Stomach (tissue), 9 donors: Measurements from ENCODE around the gene LAMB4. TPM values are rescaled to one million over a fixed set of nuclear protein-coding genes. Genes with fewer than 3 reads are reported as not detected.

Experiments
- DNase-seq, 2 donors: peaks; one replicate each; pipeline versions ENCODE4 v3.0.0 to v3.0.0-alpha.2; 2013 to 2019
- H3K27ac ChIP-seq, 5 donors: fragments of 200-600 bp in 4 of 5; sonication (generic) in 4 of 5; one replicate each; pipeline ENCODE4 v1.5.1; 2013 to 2019; ENCODE audit warnings: mild to moderate bottlenecking in 1 of 5, moderate library complexity in 1 of 5
- H3K27me3 ChIP-seq, 3 donors: fragments of 200-600 bp; sonication (generic); one replicate each; pipeline ENCODE4 v1.5.1; 2017 to 2019; ENCODE audit warnings: mixed run types in 1 of 3
- H3K36me3 ChIP-seq, 4 donors: fragments of 200-600 bp; sonication (generic); 1 replicate in 3 of 4; 2 replicates in 1 of 4; pipeline ENCODE4 v1.5.1; 2016 to 2019
- H3K4me1 ChIP-seq, 4 donors: fragments of 200-600 bp; sonication (generic); one replicate each; pipeline ENCODE4 v1.5.1; 2016 to 2019
- H3K4me3 ChIP-seq, 4 donors: fragments of 200-600 bp; sonication (generic) in 3 of 4; one replicate each; pipeline ENCODE4 v1.5.1; 2016 to 2019; ENCODE audit warnings: mild to moderate bottlenecking in 1 of 4
- H3K9me3 ChIP-seq, 4 donors: fragments of 200-600 bp; sonication (generic); one replicate each; pipeline ENCODE4 v1.5.1; 2016 to 2019
- EP300 ChIP-seq: sonication (generic); formaldehyde crosslinking; IDR thresholded peaks from one replicate; pipeline ENCODE4 v1.6.1; 2017; ENCODE audit warnings: antibody characterized with exemption
- POLR2A ChIP-seq, 4 donors: fragments of 450-650 bp; IDR thresholded peaks; one replicate each; pipeline ENCODE4 v1.6.1; 2016; ENCODE audit warnings: antibody characterized with exemption in 4 of 4, control low read depth in 2 of 4, mild to moderate bottlenecking in 1 of 4, moderate library complexity in 1 of 4
- POLR2AphosphoS5 ChIP-seq, 3 donors: sonication (generic); formaldehyde crosslinking; IDR thresholded peaks; one replicate each; pipeline ENCODE4 v1.6.1; 2016; ENCODE audit warnings: antibody characterized with exemption in 3 of 3
- WGBS, 5 donors: extraction: QIAGEN DNeasy Blood & Tissue Kit in 3 of 5; methylation state at CpG; one replicate each; pipeline versions ENCODE4 v1.1.5 to v1.1.7; 2013 to 2018; 5-methylcytosine and 5-hydroxymethylcytosine counted together
- intact Hi-C: fragments of 100-400 bp; cut with DNase I; formaldehyde crosslinking; loops from one replicate; pipeline ENCODE4 v1.15.1; 2023; ENCODE audit warnings: low total_unique reads
- polyA plus RNA-seq, 3 donors: library from polyadenylated mRNA; stranded (reverse); fragments of 200-250 nt; gene quantifications; one replicate each; pipeline ENCODE4 v1.2.3, GENCODE V29; 2013
- total RNA-seq, 5 donors: library from RNA; depleted of rRNA; stranded (reverse); fragments of >200 nt; gene quantifications; one replicate each; pipeline versions ENCODE4 v1.1.0 to v1.2.3, GENCODE V29; 2014 to 2016
- TF ChIP-seq, protein P1 (sequence below), 7 experiments: fragments of 450-650 bp in 4 of 7; fragments of 200-600 bp in 3 of 7; sonication (generic) in 3 of 7; IDR thresholded peaks; one replicate each; pipeline ENCODE4 v1.5.1; 2016 to 2019; ENCODE audit warnings: antibody characterized with exemption in 7 of 7, control low read depth in 2 of 7, mild to moderate bottlenecking in 1 of 7
- donor health status: healthy with polysubstance abuse.
- donor health status: Bipolar disorder and iron deficiency.
- donor health status: healthy.

LAMB4 gene
- total and polyA plus RNA-seq, 8 donors = under 0.01 to 8.5 (median 1.7) TPM; not detected in 2

DNA sequence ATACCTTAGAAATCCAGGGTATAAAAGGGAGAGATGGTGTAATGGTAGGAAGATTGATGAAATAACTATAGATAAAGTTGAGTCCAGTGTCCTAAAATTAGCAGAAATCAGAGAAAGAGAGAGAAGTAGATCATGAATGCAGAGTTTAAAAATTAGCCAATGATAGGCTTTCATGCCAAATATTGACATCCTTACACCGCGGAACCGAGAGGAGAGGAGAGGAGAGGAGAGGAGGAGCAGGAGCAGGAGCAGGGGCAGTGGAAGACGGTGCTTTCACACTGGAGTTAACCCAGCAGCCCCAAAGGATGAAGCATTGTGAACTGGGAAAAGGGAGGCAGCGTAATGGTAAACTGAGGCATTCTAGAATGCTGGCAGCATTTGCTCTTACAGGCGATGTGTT, 34.2 kb upstream of the LAMB4 start:
- no peaks in the 10 kb centered on the region for H3K9me3 ChIP-seq
- no peak overlapping the region for H3K27ac ChIP-seq
- H3K4me1 ChIP-seq = peaks cover 0 to 8% (median 3%) of the 10 kb centered on the region in 4 donors
- H3K27me3 ChIP-seq = no peaks in the 10 kb centered on the region
- WGBS, 5 donors = 55 to 70% (median 59%) methylated on average over 6 of the region's 6 CpGs
- DNase-seq = no peak
- no peaks in the 10 kb centered on the region for H3K36me3 ChIP-seq
- no peak for TF ChIP-seq POLR2AphosphoS5 (IDR thresholded peaks at IDR 0.05)
- no peak for TF ChIP-seq EP300
- no peak for TF ChIP-seq POLR2A (IDR thresholded peaks at IDR 0.05)
- TF ChIP-seq, protein P1, sequence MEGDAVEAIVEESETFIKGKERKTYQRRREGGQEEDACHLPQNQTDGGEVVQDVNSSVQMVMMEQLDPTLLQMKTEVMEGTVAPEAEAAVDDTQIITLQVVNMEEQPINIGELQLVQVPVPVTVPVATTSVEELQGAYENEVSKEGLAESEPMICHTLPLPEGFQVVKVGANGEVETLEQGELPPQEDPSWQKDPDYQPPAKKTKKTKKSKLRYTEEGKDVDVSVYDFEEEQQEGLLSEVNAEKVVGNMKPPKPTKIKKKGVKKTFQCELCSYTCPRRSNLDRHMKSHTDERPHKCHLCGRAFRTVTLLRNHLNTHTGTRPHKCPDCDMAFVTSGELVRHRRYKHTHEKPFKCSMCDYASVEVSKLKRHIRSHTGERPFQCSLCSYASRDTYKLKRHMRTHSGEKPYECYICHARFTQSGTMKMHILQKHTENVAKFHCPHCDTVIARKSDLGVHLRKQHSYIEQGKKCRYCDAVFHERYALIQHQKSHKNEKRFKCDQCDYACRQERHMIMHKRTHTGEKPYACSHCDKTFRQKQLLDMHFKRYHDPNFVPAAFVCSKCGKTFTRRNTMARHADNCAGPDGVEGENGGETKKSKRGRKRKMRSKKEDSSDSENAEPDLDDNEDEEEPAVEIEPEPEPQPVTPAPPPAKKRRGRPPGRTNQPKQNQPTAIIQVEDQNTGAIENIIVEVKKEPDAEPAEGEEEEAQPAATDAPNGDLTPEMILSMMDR (IDR thresholded peaks at IDR 0.05) = no peak
- intact Hi-C loops = no loop called here
- no peak overlapping the region for H3K4me3 ChIP-seq

DNA sequence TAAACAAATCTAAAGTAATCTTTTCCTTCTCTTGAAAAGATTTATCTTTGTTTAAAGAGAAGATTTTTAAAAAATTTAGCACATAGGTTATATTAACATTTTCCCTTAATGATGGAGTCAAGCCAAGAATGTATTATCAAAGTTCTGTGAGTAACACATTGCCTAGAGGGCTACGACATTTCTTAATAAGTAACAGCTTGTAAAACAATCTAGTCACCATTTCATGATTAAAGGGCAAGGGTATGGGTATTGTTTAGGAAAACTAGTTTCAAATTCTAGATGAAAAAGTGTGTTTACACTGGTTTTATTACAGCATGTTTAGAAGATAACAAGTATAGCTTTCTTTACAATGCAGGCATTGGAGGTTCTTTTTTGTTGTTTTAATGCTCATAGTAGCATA, 28.6 kb upstream of the LAMB4 start:
- 23 to 47% (median 30%) methylated on average over 1 of the region's 1 CpG for WGBS, 5 donors
- Histone ChIP-seq H3K9me3 (no peaks in the 10 kb centered on the region), H3K4me1 (no peaks in the 10 kb centered on the region), H3K4me3 (no peak overlapping the region), H3K27ac (no peak overlapping the region), H3K36me3 (no peaks in the 10 kb centered on the region), H3K27me3 (no peaks in the 10 kb centered on the region)
- intact Hi-C loops = no loop called here
- TF ChIP-seq POLR2AphosphoS5 (IDR thresholded peaks at IDR 0.05) (no peak), POLR2A (IDR thresholded peaks at IDR 0.05) (no peak), EP300 (no peak)
- TF ChIP-seq, protein P1 (IDR thresholded peaks at IDR 0.05) = no peak
- peak in 1 of 2 donors; percentile 39 for DNase-seq

GRCh38 chr7:108157606-108158335, 27.6 kb upstream of the LAMB4 start:
- Histone ChIP-seq H3K27ac (no peak overlapping the region), H3K36me3 (no peaks in the 10 kb centered on the region), H3K9me3 (no peaks in the 10 kb centered on the region), H3K4me1 (no peaks in the 10 kb centered on the region), H3K27me3 (no peaks in the 10 kb centered on the region), H3K4me3 (no peak overlapping the region)
- intact Hi-C loops = no loop called here
- 81 to 93% (median 83%) methylated on average over 4 of the region's 4 CpGs for WGBS, 5 donors
- TF ChIP-seq POLR2A (IDR thresholded peaks at IDR 0.05) (no peak), EP300 (no peak), POLR2AphosphoS5 (IDR thresholded peaks at IDR 0.05) (no peak)
- TF ChIP-seq, protein P1 (IDR thresholded peaks at IDR 0.05) = no peak
- no peak for DNase-seq

- intact Hi-C loops = no loop called here
- no peak for TF ChIP-seq EP300
- no peak for TF ChIP-seq POLR2AphosphoS5 (IDR thresholded peaks at IDR 0.05)
- no peak for TF ChIP-seq POLR2A (IDR thresholded peaks at IDR 0.05)
- TF ChIP-seq, protein P1 (IDR thresholded peaks at IDR 0.05) = no peak
- 76 to 89% (median 87%) methylated on average over 3 of the region's 3 CpGs for WGBS, 5 donors
Measured at GRCh38 chr7:108156897-108157605, 26.9 kb upstream of the LAMB4 start.

More at GRCh38 chr7:108156897-108157605, 26.9 kb upstream of the LAMB4 start:
- H3K36me3 ChIP-seq = no peaks in the 10 kb centered on the region
- H3K9me3 ChIP-seq = no peaks in the 10 kb centered on the region
- no peaks in the 10 kb centered on the region for H3K27me3 ChIP-seq
- DNase-seq = no peak
- H3K4me1 ChIP-seq = no peaks in the 10 kb centered on the region
- no peak overlapping the region for H3K4me3 ChIP-seq
- H3K27ac ChIP-seq = no peak overlapping the region
